OCI-LY7 (cell line): ENCODE measurements around the gene KLRF1. TPM values are rescaled to one million over a fixed set of nuclear protein-coding genes. Genes with fewer than 3 reads are reported as not detected.

Source experiments
- BruUV-seq: library from RNA; stranded (reverse); fragments of 400-500 nt; replicated peaks from 2 replicates; lab custom pipeline; 2021; lab: Mats Ljungman, UMichigan
- CTCF ChIA-PET: fragments of 300-600 bp; sonication (Branson Sonifier 250); formaldehyde crosslinking; loops from one replicate; lab custom pipeline; 2022; ENCODE audit warnings: antibody characterized with exemption; ENCODE audit not compliant: unreplicated experiment; lab: Charles Lee
- POLR2A ChIA-PET: fragments of 300-600 bp; sonication (Branson Sonifier 250); formaldehyde crosslinking; loops from one replicate; lab custom pipeline; 2022; ENCODE audit warnings: antibody characterized with exemption; lab: Charles Lee
- DNase-seq: peaks from one replicate; pipeline ENCODE4 v3.0.0-alpha.2; 2015; ENCODE audit warnings: low spot score
- H2AFZ ChIP-seq: fragments of 200-600 bp; sonication (generic), shearing (Covaris generic); 2 replicates; pipeline ENCODE4 v1.6.1; 2014; ENCODE audit warnings: mild to moderate bottlenecking, antibody characterized with exemption, low read length, moderate library complexity
- H3K27ac ChIP-seq: fragments of 200-600 bp; sonication (generic); 2 replicates; pipeline ENCODE4 v1.5.1; 2014; ENCODE audit warnings: mixed run types, low read depth, mild to moderate bottlenecking, moderate library complexity, low read length, inconsistent platforms; ENCODE audit not compliant: poor library complexity, severe bottlenecking
- H3K36me3 ChIP-seq: fragments of 200-600 bp; sonication (generic); 2 replicates; pipeline ENCODE4 v1.6.1; 2014; ENCODE audit warnings: mild to moderate bottlenecking, antibody characterized with exemption, low read length, moderate library complexity, mixed read lengths; ENCODE audit not compliant: insufficient read depth
- H3K4me1 ChIP-seq: fragments of 200-600 bp; sonication (generic); 2 replicates; pipeline ENCODE4 v1.5.1; 2014; ENCODE audit warnings: mild to moderate bottlenecking, low read length; ENCODE audit not compliant: insufficient read depth, poor library complexity, severe bottlenecking
- H3K4me2 ChIP-seq: fragments of 200-600 bp; sonication (generic); 2 replicates; pipeline ENCODE4 v1.6.1; 2014; ENCODE audit warnings: mild to moderate bottlenecking, low read length
- H3K4me3 ChIP-seq: fragments of 200-600 bp; sonication (generic); 2 replicates; pipeline ENCODE4 v1.5.1; 2014; ENCODE audit warnings: mild to moderate bottlenecking, low read depth, low read length; ENCODE audit not compliant: poor library complexity, severe bottlenecking
- H3K79me2 ChIP-seq: fragments of 200-600 bp; sonication (generic); 2 replicates; pipeline ENCODE4 v1.6.1; 2016; ENCODE audit warnings: low read depth, mild to moderate bottlenecking, low read length, moderate library complexity, mixed read lengths; ENCODE audit not compliant: insufficient read depth
- H3K9me2 ChIP-seq: fragments of 200-600 bp; sonication (generic); 2 replicates; pipeline ENCODE4 v1.6.1; 2016; ENCODE audit warnings: mild to moderate bottlenecking, low read length, mixed read lengths; ENCODE audit not compliant: insufficient read depth
- H3K9me3 ChIP-seq: fragments of 200-600 bp; sonication (generic); 2 replicates; pipeline ENCODE4 v1.6.1; 2014; ENCODE audit warnings: mild to moderate bottlenecking, mixed run types, low read length, mixed read lengths
- H4K20me1 ChIP-seq: fragments of 200-600 bp; sonication (generic); 2 replicates; pipeline ENCODE4 v1.6.1; 2014; ENCODE audit warnings: mild to moderate bottlenecking, antibody characterized with exemption, low read length, moderate library complexity, mixed read lengths; ENCODE audit not compliant: insufficient read depth
- EZH2phosphoT487 ChIP-seq: fragments of 200-600 bp; sonication (generic); IDR thresholded peaks from 2 replicates; pipeline ENCODE4 v1.6.1; 2018; ENCODE audit warnings: low read depth, borderline replicate concordance, mild to moderate bottlenecking, mixed run types, antibody characterized with exemption, low read length, moderate library complexity, mixed read lengths
- intact Hi-C: fragments of 100-400 bp; cut with micrococcal nuclease; formaldehyde crosslinking; loops from one replicate; pipeline ENCODE4 v1.10.0; 2022; ENCODE audit not compliant: unreplicated experiment
- total RNA-seq, 2 experiments: library from RNA; depleted of rRNA in 1 of 2; stranded (reverse); fragments of >200 nt in 1 of 2; shearing (Covaris generic) in 1 of 2; gene quantifications; 2 replicates each; pipeline ENCODE4 v1.2.3, GENCODE V29; 2014 to 2022
- TF ChIP-seq, protein P1 (sequence below): fragments of 200-600 bp; sonication (generic); conservative IDR thresholded peaks from 2 replicates; pipeline ENCODE4 v1.5.1; 2014; ENCODE audit warnings: mild to moderate bottlenecking, antibody characterized with exemption, low read length, moderate library complexity, mixed read lengths

Gene KLRF1
- total RNA-seq, 2 experiments from 2014 or later, result not detected

DNA sequence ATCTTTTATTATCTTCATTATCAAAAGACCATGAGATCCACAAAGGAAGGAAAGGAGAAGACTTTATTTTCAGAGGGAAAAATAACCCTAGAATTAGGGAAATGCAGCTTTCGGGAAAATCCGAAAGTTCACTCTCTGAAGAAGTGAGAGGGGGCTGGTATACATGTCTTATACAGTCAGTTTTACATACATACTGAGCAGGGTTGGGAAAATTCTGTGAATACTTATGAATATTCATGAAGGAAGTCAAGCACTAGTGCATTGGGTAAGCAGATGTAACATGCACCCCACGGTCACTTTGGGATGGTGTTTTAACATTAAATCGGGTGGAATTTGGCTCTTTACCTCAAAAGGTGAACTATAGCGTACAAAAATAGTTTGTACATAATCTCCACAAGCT is 15.7 kb upstream of the KLRF1 start:
- intact Hi-C loops, result loop anchor here (5.0 kb wide), 1 partner anchor 331 kb away; no protein-coding TSS in a partner anchor
- peaks cover 7% of the 10 kb centered on the region for H3K4me1 ChIP-seq
- ChIA-PET POLR2A (interaction anchor here (0.6 to 0.7 kb wide), 2 partner anchors 57 to 942 kb away, joined by 3 to 5 read pairs; partner anchors contain the start of gene CLEC2B), CTCF (no interaction called here)
- H3K79me2 ChIP-seq, result no peaks in the 10 kb centered on the region
- H3K9me2 ChIP-seq, result no peaks in the 10 kb centered on the region
- H3K4me2 ChIP-seq, result no peak overlapping the region
- no TSS peak for BruUV-seq
- no peaks in the 10 kb centered on the region for H4K20me1 ChIP-seq
- no peak overlapping the region for H3K27ac ChIP-seq
- H3K36me3 ChIP-seq, result no peaks in the 10 kb centered on the region
- no peak overlapping the region for H3K4me3 ChIP-seq
- no peak overlapping the region for H2AFZ ChIP-seq
- TF ChIP-seq, protein P1, sequence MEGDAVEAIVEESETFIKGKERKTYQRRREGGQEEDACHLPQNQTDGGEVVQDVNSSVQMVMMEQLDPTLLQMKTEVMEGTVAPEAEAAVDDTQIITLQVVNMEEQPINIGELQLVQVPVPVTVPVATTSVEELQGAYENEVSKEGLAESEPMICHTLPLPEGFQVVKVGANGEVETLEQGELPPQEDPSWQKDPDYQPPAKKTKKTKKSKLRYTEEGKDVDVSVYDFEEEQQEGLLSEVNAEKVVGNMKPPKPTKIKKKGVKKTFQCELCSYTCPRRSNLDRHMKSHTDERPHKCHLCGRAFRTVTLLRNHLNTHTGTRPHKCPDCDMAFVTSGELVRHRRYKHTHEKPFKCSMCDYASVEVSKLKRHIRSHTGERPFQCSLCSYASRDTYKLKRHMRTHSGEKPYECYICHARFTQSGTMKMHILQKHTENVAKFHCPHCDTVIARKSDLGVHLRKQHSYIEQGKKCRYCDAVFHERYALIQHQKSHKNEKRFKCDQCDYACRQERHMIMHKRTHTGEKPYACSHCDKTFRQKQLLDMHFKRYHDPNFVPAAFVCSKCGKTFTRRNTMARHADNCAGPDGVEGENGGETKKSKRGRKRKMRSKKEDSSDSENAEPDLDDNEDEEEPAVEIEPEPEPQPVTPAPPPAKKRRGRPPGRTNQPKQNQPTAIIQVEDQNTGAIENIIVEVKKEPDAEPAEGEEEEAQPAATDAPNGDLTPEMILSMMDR, result no peak
- TF ChIP-seq EZH2phosphoT487, result no peak
- H3K9me3 ChIP-seq, result no peaks in the 10 kb centered on the region
- DNase-seq, result no peak

DNA sequence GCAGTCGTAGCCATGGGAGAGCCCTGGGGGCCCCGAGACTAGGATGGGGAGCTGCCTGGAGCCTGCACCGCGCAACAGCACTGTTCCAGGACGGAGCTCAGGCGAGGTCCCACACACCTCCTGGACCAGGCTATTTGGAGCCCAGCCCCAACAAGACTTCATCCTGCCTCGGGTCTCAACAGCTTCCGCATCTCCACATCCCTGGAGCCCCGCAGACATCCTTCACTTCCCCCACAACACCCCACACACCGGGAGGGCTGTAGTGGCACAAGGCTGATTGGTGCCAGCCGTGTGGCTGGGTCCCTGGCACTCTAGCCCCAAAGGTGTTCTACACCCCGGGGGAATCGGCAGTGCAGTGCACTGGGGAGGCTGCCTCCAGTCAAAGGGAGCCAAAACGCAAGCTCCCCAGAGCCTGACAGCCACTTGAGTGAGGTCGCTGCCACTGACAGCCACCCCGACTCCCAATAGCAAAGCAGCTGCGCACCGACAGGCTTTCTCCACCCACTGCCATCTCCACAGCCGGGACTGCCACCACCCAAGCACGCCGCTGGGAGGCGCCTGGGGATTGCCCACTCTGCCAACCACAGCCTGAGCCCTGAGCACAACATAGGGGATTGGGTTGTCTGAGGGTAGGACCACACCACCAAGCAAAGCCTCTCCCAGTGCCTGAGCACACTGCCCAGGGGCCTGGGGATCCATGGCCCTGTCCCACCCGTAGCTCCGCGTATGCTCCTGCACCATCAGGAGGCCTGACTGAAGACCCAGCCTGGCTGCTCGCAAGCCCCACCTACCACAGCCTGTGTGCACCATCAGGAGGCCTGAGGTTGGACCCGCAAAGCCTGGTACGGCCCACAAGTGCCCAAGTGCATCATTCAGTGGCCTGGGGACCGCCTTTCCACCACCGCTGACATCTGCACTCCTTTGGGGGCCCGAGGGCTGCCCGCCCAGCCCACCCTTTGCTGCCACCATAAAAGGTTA is 13.2 kb upstream of the KLRF1 start:
- H3K4me3 ChIP-seq, result peak overlapping the region; percentile 60
- H3K9me3 ChIP-seq, result no peaks in the 10 kb centered on the region
- ChIA-PET CTCF (no interaction called here), POLR2A (interaction anchor here (0.5 kb wide), 1 partner anchor 326 kb away, joined by 4 read pairs; no protein-coding TSS in a partner anchor)
- H2AFZ ChIP-seq, result peak overlapping the region; percentile 84
- no peaks in the 10 kb centered on the region for H3K9me2 ChIP-seq
- intact Hi-C loops, result loop anchor here (1.0 to 5.0 kb wide), 2 partner anchors 111 to 328 kb away; no protein-coding TSS in a partner anchor
- H3K36me3 ChIP-seq, result no peaks in the 10 kb centered on the region
- H3K4me2 ChIP-seq, result peak overlapping the region; percentile 53
- H3K79me2 ChIP-seq, result no peaks in the 10 kb centered on the region
- H3K4me1 ChIP-seq, result peaks cover 7% of the 10 kb centered on the region
- no peak overlapping the region for H3K27ac ChIP-seq
- BruUV-seq, result no TSS peak
- DNase-seq, result peak; percentile 74
- H4K20me1 ChIP-seq, result no peaks in the 10 kb centered on the region
- TF ChIP-seq EZH2phosphoT487, result no peak
- TF ChIP-seq, protein P1, result peak; percentile 95
